ENCODE results near the gene MYT1.
"Not testable (repeated sequence)": the region's sequence is repeated elsewhere in the genome, so short reads cannot be mapped to it uniquely, and the experiment has no call there.

Gene MYT1

DNA sequence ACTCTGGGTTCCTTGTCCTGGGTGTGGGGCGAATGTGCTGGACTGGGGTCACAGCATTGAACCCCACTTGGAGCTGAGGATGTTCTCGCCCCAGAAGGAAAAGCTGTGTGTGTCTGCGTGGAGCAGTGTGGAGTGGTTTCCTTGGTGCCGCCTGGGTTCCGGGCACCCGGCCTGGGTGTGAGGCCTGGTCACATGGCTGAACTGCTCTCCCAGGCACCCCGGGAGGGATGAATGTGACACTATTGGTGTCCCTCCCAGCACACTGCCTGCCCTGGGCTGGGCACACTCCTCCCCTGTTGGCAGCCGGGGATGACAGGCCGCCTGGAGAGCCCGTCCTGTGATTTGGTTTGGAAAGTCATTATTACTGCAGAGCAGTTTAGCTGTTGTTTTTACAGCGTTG lies 12.3 kb downstream of the MYT1 start:
- TF ChIP-seq, protein P1, sequence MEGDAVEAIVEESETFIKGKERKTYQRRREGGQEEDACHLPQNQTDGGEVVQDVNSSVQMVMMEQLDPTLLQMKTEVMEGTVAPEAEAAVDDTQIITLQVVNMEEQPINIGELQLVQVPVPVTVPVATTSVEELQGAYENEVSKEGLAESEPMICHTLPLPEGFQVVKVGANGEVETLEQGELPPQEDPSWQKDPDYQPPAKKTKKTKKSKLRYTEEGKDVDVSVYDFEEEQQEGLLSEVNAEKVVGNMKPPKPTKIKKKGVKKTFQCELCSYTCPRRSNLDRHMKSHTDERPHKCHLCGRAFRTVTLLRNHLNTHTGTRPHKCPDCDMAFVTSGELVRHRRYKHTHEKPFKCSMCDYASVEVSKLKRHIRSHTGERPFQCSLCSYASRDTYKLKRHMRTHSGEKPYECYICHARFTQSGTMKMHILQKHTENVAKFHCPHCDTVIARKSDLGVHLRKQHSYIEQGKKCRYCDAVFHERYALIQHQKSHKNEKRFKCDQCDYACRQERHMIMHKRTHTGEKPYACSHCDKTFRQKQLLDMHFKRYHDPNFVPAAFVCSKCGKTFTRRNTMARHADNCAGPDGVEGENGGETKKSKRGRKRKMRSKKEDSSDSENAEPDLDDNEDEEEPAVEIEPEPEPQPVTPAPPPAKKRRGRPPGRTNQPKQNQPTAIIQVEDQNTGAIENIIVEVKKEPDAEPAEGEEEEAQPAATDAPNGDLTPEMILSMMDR (IDR thresholded peaks at IDR 0.05; ENCODE audit: insufficient read depth, low read length, missing control alignments): no peak
- POLR2A ChIA-PET: no interaction called here
- CTCF ChIA-PET: no interaction called here
- H3K4me3 ChIP-seq (ENCODE audit: low read depth, low read length): no peak overlapping the region
- no peak for DNase-seq (ENCODE audit: low read depth, low spot score)

DNA sequence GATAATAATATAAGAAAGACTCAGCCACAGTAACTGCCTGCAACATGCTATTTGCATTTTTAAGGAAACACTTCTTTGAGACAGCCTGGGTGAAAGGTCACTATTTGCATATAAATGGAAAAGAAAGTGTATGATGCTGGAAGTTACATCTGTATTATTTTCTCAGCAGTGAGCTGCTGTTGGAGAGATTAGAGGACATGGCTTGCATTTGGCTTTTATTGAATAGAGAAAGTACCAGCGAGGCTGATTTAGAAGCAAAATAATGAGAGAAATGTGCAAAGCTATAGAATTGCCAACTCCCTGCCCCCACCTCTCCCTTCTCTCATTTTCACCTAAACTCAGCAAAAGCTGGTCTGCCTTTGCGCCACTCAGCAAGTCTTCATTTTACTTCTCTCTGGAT lies 12.7 kb downstream of the MYT1 start:
- H3K4me3 ChIP-seq (ENCODE audit: low read depth, low read length): no peak overlapping the region
- DNase-seq (ENCODE audit: low read depth, low spot score): no peak
- POLR2A ChIA-PET: no interaction called here
- CTCF ChIA-PET: interaction anchor here (1.1 kb wide), 1 partner anchor 16 kb away, joined by 3 read pairs; no protein-coding TSS in a partner anchor
- TF ChIP-seq, protein P1 (IDR thresholded peaks at IDR 0.05; ENCODE audit: insufficient read depth, low read length, missing control alignments): no peak

- TF ChIP-seq, protein P1 (IDR thresholded peaks at IDR 0.05; ENCODE audit: insufficient read depth, low read length, missing control alignments): no peak
- ChIA-PET POLR2A (no interaction called here), CTCF (interaction anchor here (1.1 kb wide), 1 partner anchor 15 kb away, joined by 3 read pairs; no protein-coding TSS in a partner anchor)
- no peak for DNase-seq (ENCODE audit: low read depth, low spot score)
- no peak overlapping the region for H3K4me3 ChIP-seq (ENCODE audit: low read depth, low read length)
Observed at GRCh38 chr20:64177384-64177783, 13.1 kb downstream of the MYT1 start.

DNA sequence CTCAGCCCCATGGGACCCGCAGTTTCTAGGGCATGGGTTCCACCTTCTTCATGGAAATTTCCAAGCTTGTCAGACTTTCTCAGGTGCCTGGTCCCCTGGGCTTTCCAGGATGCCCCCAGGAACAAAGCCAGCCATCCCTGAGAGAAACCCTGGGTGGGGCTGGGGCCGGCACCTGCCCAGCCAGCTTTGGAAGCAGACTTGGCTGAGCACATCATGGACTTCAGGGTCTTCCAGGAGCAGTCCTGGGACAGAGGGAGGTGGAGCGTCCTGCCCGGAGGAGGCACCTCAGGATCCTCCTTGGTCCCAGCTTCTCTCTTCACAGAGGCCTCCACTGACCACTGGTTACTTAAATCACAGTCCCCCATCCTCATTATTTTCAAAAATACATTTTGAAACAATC lies 13.5 kb downstream of the MYT1 start:
- TF ChIP-seq, protein P1 (IDR thresholded peaks at IDR 0.05; ENCODE audit: insufficient read depth, low read length, missing control alignments): no peak
- ChIA-PET POLR2A (no interaction called here), CTCF (interaction anchor here (1.1 kb wide), 1 partner anchor 15 kb away, joined by 3 read pairs; no protein-coding TSS in a partner anchor)
- no peak for DNase-seq (ENCODE audit: low read depth, low spot score)
- H3K4me3 ChIP-seq (ENCODE audit: low read depth, low read length): no peak overlapping the region

DNA sequence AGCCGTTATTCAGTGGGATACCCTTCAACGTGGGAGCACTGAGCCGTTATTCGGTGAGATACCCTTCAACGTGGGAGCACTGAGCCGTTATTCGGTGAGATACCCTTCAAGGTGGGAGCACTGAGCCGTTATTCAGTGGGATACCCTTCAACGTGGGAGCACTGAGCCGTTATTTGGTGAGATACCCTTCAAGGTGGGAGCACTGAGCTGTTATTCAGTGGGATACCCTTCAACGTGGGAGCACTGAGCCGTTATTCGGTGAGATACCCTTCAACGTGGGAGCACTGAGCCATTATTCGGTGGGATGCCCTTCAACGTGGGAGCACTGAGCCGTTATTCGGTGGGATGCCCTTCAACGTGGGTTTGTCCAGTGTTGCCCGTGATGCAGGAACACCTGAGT lies 14.7 kb downstream of the MYT1 start:
- H3K4me3 ChIP-seq (ENCODE audit: low read depth, low read length); POLR2A ChIA-PET; CTCF ChIA-PET; DNase-seq (ENCODE audit: low read depth, low spot score): not testable (repeated sequence)

- CTCF ChIA-PET: no interaction called here
- no peak overlapping the region for H3K4me3 ChIP-seq (ENCODE audit: low read depth, low read length)
- POLR2A ChIA-PET: no interaction called here
- TF ChIP-seq, protein P1 (IDR thresholded peaks at IDR 0.05; ENCODE audit: insufficient read depth, low read length, missing control alignments): no peak
- DNase-seq (ENCODE audit: low read depth, low spot score): no peak
Observed at GRCh38 chr20:64179805-64180204, 15.6 kb downstream of the MYT1 start.

DNA sequence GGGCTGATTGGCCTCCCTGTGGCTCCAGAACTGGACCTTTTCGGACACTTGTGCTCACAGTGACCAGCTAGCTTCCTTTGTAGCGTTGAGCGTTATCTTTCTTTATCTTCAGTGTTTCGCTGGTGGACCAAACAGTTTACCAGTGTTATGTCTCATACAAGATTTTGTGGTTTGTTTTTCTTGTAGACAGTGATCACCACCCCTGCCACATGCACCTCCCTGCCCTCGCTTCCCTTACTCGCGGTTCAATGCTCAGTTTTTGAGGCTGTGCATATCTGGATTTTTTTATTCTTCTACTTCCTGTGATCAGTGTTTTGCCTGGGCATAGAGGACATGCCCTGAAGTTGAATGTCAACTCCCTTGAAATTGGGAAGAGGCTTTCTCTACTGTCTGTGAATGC lies 16.4 kb downstream of the MYT1 start:
- no peak overlapping the region for H3K4me3 ChIP-seq (ENCODE audit: low read depth, low read length)
- ChIA-PET CTCF (no interaction called here), POLR2A (no interaction called here)
- TF ChIP-seq, protein P1 (IDR thresholded peaks at IDR 0.05; ENCODE audit: insufficient read depth, low read length, missing control alignments): no peak
- DNase-seq (ENCODE audit: low read depth, low spot score): no peak

Measured in AG04449 (cell line).